Epidermal melanocyte (primary cell): ENCODE results near the gene RPS2.
A peak's percentile ranks its signal among the peaks of the same experiment; 100 is the strongest.

Experiments used
- DNase-seq: peaks from one replicate; pipeline ENCODE4 v3.0.0; 2011; ENCODE audit warnings: low spot score; ENCODE audit not compliant: insufficient read length

Gene RPS2

GRCh38 chr16:1998852-1999801 is 34.5 kb upstream of the RPS2 start:
- DNase-seq, result no peak

- DNase-seq, result no peak
These were observed 33.8 kb upstream of the RPS2 start for GRCh38 chr16:1998360-1998835.

GRCh38 chr16:1997494-1998359 is 33.1 kb upstream of the RPS2 start:
- no peak for DNase-seq

GRCh38 chr16:1993731-1994131 is 29.1 kb upstream of the RPS2 start:
- DNase-seq, result no peak

GRCh38 chr16:1992704-1993317 is 28.2 kb upstream of the RPS2 start:
- no peak for DNase-seq

GRCh38 chr16:1991948-1992703 is 27.5 kb upstream of the RPS2 start:
- DNase-seq, result peak; percentile 98

- no peak for DNase-seq
These were observed 26.9 kb upstream of the RPS2 start for GRCh38 chr16:1991588-1991947.

- no peak for DNase-seq
These were observed 26.5 kb upstream of the RPS2 start for GRCh38 chr16:1991135-1991551.

- DNase-seq, result no peak
These were observed 25.9 kb upstream of the RPS2 start for GRCh38 chr16:1990351-1991134.

GRCh38 chr16:1990101-1990350 is 25.4 kb upstream of the RPS2 start:
- no peak for DNase-seq

GRCh38 chr16:1989209-1990100 is 24.8 kb upstream of the RPS2 start, which contains the start of gene SYNGR3:
Gene SYNGR3, plus strand, starts transcription at chr16:1989970. Its CDS starts 133 bp downstream, at chr16:1990103.
- no peak for DNase-seq

GRCh38 chr16:1987198-1987597 is 22.6 kb upstream of the RPS2 start:
- no peak for DNase-seq

GRCh38 chr16:1985466-1986150 is 21.0 kb upstream of the RPS2 start:
- no peak for DNase-seq

GRCh38 chr16:1984347-1985225 is 20.0 kb upstream of the RPS2 start:
- DNase-seq, result no peak

- DNase-seq, result peak; percentile 99
These were observed 19.1 kb upstream of the RPS2 start, which contains the start of gene GFER for GRCh38 chr16:1983544-1984346. Gene GFER, plus strand, starts transcription at chr16:1984193. Its CDS starts 26 bp downstream, at chr16:1984219.

GRCh38 chr16:1982991-1983543 is 18.4 kb upstream of the RPS2 start:
- no peak for DNase-seq
